CD4-positive, alpha-beta T cell (primary cell): Measurements from ENCODE around the gene IRAK4. TPM values are rescaled to one million over a fixed set of nuclear protein-coding genes. Genes with fewer than 3 reads are reported as not detected.

ENCODE experiments used
- ATAC-seq: fragments of 200-7000 bp; cut with Tn5 transposase; one replicate; pipeline ENCODE4 v1.10.0; 2022; ENCODE audit warnings: mild to moderate bottlenecking; ENCODE audit not compliant: poor library complexity
- CTCF ChIA-PET: fragments of 350-600 bp; sonication (Branson Sonifier 250); formaldehyde crosslinking; loops from one replicate; lab custom pipeline; 2021; ENCODE audit warnings: antibody characterized with exemption, inconsistent platforms; lab: Charles Lee
- POLR2A ChIA-PET: fragments of 350-600 bp; sonication (Branson Sonifier 250); formaldehyde crosslinking; loops from one replicate; lab custom pipeline; 2021; ENCODE audit warnings: antibody characterized with exemption, inconsistent platforms; lab: Charles Lee
- DNase-seq, 14 experiments: peaks; one replicate each; pipeline ENCODE4 v3.0.0-alpha.2; 2013 to 2020; ENCODE audit warnings: mixed read lengths in 2 of 14
- H3K27ac ChIP-seq, 2 donors: one replicate each; pipeline versions ENCODE4 v1.5.1 to v1.7.0; 2013; ENCODE audit warnings: low read length in 2 of 2, low read depth in 1 of 2, mild to moderate bottlenecking in 1 of 2
- H3K27me3 ChIP-seq, 2 experiments: 1 replicate in 1 of 2; 2 replicates in 1 of 2; pipeline versions ENCODE4 v1.6.1 to v1.7.0; 2013; ENCODE audit warnings: low read length in 2 of 2, control low read depth in 1 of 2, mild to moderate bottlenecking in 1 of 2, moderate library complexity in 1 of 2; ENCODE audit not compliant: insufficient read depth in 2 of 2, control insufficient read depth in 1 of 2
- H3K36me3 ChIP-seq: one replicate; pipeline ENCODE4 v1.6.1; 2013; ENCODE audit warnings: low read length, control low read depth; ENCODE audit not compliant: insufficient read depth
- H3K4me1 ChIP-seq: one replicate; pipeline ENCODE4 v1.6.1; 2013; ENCODE audit warnings: low read length, control low read depth; ENCODE audit not compliant: insufficient read depth
- H3K4me3 ChIP-seq: one replicate; pipeline ENCODE4 v1.5.1; 2013; ENCODE audit warnings: mild to moderate bottlenecking, low read length, moderate library complexity
- H3K9me3 ChIP-seq, 2 experiments: 1 replicate in 1 of 2; 2 replicates in 1 of 2; pipeline versions ENCODE4 v1.6.1 to v1.7.0; 2013; ENCODE audit warnings: low read length in 2 of 2, mild to moderate bottlenecking in 2 of 2, control low read depth in 1 of 2, moderate library complexity in 1 of 2; ENCODE audit not compliant: control insufficient read depth in 1 of 2, insufficient read depth in 1 of 2
- H3K27ac Mint-ChIP-seq: one replicate; pipeline ENCODE4 v1.8.0; 2020; ENCODE audit warnings: mixed read lengths
- H3K27me3 Mint-ChIP-seq: one replicate; pipeline ENCODE4 v1.8.0; 2021; ENCODE audit warnings: mixed read lengths
- H3K36me3 Mint-ChIP-seq: one replicate; pipeline ENCODE4 v1.8.0; 2021; ENCODE audit warnings: low read depth, mixed read lengths
- H3K4me1 Mint-ChIP-seq: one replicate; pipeline ENCODE4 v1.8.0; 2021; ENCODE audit warnings: low read depth, mixed read lengths
- H3K4me3 Mint-ChIP-seq: one replicate; pipeline ENCODE4 v1.8.0; 2020; ENCODE audit warnings: mild to moderate bottlenecking, mixed read lengths
- H3K9me3 Mint-ChIP-seq: one replicate; pipeline ENCODE4 v1.8.0; 2020; ENCODE audit warnings: mixed read lengths
- intact Hi-C, 2 experiments: fragments of 100-400 bp; cut with DNase I in 1 of 2; cut with micrococcal nuclease in 1 of 2; formaldehyde crosslinking; loops; one replicate each; pipeline versions ENCODE4 v1.15.1 to v1.9.0; 2023 to 2025; cut with DNase I, micrococcal nuclease
- total RNA-seq, 174 experiments: library from RNA in 2 of 174; stranded (reverse) in 2 of 174; gene quantifications; one replicate each; pipeline ENCODE4 v1.2.3 and lab custom pipeline; 2021 to 2026
- TF ChIP-seq, protein P1 (sequence below): fragments of 200-600 bp; IDR thresholded peaks from one replicate; pipeline ENCODE4 v1.8.0; 2022; ENCODE audit warnings: antibody characterized with exemption, mild to moderate bottlenecking

Gene IRAK4
- total RNA-seq, 2 experiments from 2014 or later: 27.3 to 29.0 TPM

DNA sequence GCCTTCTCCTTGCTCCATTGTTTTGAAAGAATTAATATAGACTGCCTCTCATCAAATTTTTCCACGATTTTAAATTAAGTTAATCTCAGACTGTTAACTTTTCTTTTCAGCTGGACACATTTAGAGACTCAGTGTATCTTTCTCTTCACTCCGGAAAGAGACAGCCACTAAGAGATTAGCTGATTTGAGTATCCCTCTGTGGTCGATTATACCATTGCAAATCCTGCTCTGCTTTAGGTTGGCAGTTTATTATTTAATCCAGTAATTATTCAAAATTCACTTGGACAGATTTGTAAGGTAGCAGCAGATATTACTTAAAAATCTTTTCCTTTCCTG lies 48.0 kb downstream of the IRAK4 start:
- no peaks in the 10 kb centered on the region for H3K9me3 Mint-ChIP-seq
- Histone ChIP-seq H3K27me3 (no peaks in the 10 kb centered on the region), H3K4me3 (peak overlapping the region; percentile 89), H3K4me1 (no peaks in the 10 kb centered on the region), H3K27ac (peak overlapping the region; percentile 87 to 94), H3K36me3 (peaks cover 23% of the 10 kb centered on the region), H3K9me3 (no peaks in the 10 kb centered on the region)
- POLR2A ChIA-PET: interaction anchor here (0.7 to 5.2 kb wide), 9 partner anchors 10 to 1040 kb away, joined by 3 to 153 read pairs (median 7); partner anchors contain the start of genes IRAK4, PUS7L and TMEM117
- CTCF ChIA-PET: interaction anchor here (1.4 to 3.4 kb wide), 5 partner anchors 28 to 76 kb away, joined by 4 to 16 read pairs (median 6); partner anchors contain the start of gene IRAK4
- peak overlapping the region; percentile 97 for H3K27ac Mint-ChIP-seq
- ATAC-seq: peak; percentile 7
- DNase-seq: peak in 1 of 14 experiments; percentile 7
- H3K4me3 Mint-ChIP-seq: peak overlapping the region; percentile 100
- peaks cover 52% of the 10 kb centered on the region for H3K4me1 Mint-ChIP-seq
- TF ChIP-seq, protein P1, sequence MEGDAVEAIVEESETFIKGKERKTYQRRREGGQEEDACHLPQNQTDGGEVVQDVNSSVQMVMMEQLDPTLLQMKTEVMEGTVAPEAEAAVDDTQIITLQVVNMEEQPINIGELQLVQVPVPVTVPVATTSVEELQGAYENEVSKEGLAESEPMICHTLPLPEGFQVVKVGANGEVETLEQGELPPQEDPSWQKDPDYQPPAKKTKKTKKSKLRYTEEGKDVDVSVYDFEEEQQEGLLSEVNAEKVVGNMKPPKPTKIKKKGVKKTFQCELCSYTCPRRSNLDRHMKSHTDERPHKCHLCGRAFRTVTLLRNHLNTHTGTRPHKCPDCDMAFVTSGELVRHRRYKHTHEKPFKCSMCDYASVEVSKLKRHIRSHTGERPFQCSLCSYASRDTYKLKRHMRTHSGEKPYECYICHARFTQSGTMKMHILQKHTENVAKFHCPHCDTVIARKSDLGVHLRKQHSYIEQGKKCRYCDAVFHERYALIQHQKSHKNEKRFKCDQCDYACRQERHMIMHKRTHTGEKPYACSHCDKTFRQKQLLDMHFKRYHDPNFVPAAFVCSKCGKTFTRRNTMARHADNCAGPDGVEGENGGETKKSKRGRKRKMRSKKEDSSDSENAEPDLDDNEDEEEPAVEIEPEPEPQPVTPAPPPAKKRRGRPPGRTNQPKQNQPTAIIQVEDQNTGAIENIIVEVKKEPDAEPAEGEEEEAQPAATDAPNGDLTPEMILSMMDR: no peak
- peaks cover 38% of the 10 kb centered on the region for H3K36me3 Mint-ChIP-seq
- intact Hi-C loops: loop anchor here in 1 of 2 experiments (2.0 kb wide), 2 partner anchors 26 to 48 kb away; partner anchors contain the start of genes IRAK4 and PUS7L
- H3K27me3 Mint-ChIP-seq: no peaks in the 10 kb centered on the region

DNA sequence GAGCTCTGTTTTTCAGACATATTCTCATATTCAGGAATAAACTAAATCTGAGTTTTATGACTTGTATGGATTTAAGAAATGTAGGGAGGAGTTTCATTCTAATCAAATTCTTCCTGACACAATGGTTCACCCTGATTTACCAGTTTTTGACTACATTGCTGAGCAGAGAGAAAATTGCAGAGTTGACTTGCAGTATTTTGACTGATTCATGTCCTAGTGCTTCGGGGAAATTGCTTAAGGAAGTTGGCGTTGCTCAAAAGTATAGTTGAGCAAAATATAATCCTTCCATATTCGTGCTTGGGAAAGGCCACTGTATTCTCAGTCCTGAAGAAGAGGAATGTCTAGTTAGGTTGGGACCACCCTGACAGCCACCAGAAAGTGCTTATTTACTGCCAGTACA lies 48.6 kb downstream of the IRAK4 start:
- H3K4me1 ChIP-seq: no peaks in the 10 kb centered on the region
- H3K4me3 ChIP-seq: no peak overlapping the region
- Mint-ChIP-seq H3K4me3 (peak overlapping the region; percentile 100), H3K9me3 (no peaks in the 10 kb centered on the region), H3K36me3 (peaks cover 32% of the 10 kb centered on the region), H3K4me1 (peaks cover 48% of the 10 kb centered on the region), H3K27ac (peak overlapping the region; percentile 97), H3K27me3 (no peaks in the 10 kb centered on the region)
- ChIA-PET POLR2A (interaction anchor here (0.6 to 5.2 kb wide), 5 partner anchors 9 to 1480 kb away, joined by 3 to 153 read pairs (median 23); partner anchors contain the start of genes IRAK4, PUS7L and TMEM117), CTCF (interaction anchor here (2.1 to 3.4 kb wide), 3 partner anchors 31 to 75 kb away, joined by 6 to 16 read pairs (median 10); partner anchors contain the start of gene IRAK4)
- H3K9me3 ChIP-seq: no peaks in the 10 kb centered on the region
- H3K27me3 ChIP-seq: no peaks in the 10 kb centered on the region
- H3K36me3 ChIP-seq: peaks cover 17% of the 10 kb centered on the region
- DNase-seq: no peak
- peak overlapping the region; percentile 87 to 94 for H3K27ac ChIP-seq
- no peak for ATAC-seq
- intact Hi-C loops: loop anchor here in 1 of 2 experiments (2.0 kb wide), 2 partner anchors 25 to 49 kb away; partner anchors contain the start of genes IRAK4 and PUS7L
- TF ChIP-seq, protein P1: no peak

DNA sequence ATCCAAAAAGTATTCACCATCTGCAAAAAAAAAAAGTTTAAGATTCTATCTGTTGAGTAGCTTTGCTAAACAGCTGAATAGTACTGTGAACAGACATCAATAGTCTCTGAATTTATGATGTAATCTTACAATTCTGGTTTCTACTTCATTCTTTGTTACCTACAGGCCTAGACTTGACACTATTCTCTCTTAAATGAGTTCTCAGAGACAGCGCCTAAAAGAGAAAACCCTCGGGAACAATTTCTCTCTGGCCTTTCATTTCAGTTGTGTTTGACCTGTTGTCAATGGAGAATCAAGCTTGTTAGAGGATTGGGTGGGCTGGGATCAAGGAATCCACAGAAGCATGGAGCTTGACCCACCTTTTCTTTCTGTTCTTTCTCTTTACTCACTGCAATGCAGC lies 53.3 kb downstream of the IRAK4 start:
- Histone ChIP-seq H3K27me3 (no peaks in the 10 kb centered on the region), H3K4me1 (no peaks in the 10 kb centered on the region), H3K27ac (no peak overlapping the region), H3K36me3 (no peaks in the 10 kb centered on the region), H3K9me3 (no peaks in the 10 kb centered on the region), H3K4me3 (no peak overlapping the region)
- ChIA-PET CTCF (interaction anchor here (1.5 kb wide), 1 partner anchor 35 kb away, joined by 3 read pairs; no protein-coding TSS in a partner anchor), POLR2A (no interaction called here)
- Mint-ChIP-seq H3K27ac (no peak overlapping the region), H3K4me3 (peak overlapping the region; percentile 35), H3K9me3 (no peaks in the 10 kb centered on the region), H3K27me3 (no peaks in the 10 kb centered on the region), H3K4me1 (peaks cover 13% of the 10 kb centered on the region), H3K36me3 (no peaks in the 10 kb centered on the region)
- DNase-seq: no peak
- ATAC-seq: no peak
- TF ChIP-seq, protein P1: no peak
- intact Hi-C loops: loop anchor here in 1 of 2 experiments (5.0 kb wide), 1 partner anchor 35 kb away; no protein-coding TSS in a partner anchor
